22Rv1 (cell line): Measurements from ENCODE around the gene DNAH1.

Experiments used
- ZFX ChIP-seq: fragments of 450-650 bp; IDR thresholded peaks from 2 replicates; pipeline ENCODE4 v1.6.1; 2017; ENCODE audit warnings: antibody characterized with exemption, borderline replicate concordance
- TF ChIP-seq, protein P1 (sequence below): fragments of 450-650 bp; IDR thresholded peaks from 2 replicates; pipeline ENCODE4 v1.5.1; 2017; ENCODE audit warnings: mild to moderate bottlenecking

DNA sequence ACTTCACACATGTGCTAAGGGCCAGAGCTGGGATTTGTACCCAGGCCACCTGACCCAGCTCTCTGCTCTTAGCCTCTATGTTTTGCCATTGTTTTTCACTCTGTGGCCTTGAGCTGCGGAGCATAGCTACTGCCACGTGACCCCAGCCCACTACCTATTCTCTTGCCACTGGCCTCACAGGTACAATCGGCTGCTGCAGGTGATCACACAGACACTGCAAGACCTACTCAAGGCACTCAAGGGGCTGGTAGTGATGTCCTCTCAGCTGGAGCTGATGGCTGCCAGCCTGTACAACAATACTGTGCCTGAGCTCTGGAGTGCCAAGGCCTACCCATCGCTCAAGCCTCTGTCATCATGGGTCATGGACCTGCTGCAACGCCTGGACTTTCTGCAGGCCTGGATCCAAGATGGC lies 82.6 kb downstream of the DNAH1 start:
- TF ChIP-seq, protein P1, sequence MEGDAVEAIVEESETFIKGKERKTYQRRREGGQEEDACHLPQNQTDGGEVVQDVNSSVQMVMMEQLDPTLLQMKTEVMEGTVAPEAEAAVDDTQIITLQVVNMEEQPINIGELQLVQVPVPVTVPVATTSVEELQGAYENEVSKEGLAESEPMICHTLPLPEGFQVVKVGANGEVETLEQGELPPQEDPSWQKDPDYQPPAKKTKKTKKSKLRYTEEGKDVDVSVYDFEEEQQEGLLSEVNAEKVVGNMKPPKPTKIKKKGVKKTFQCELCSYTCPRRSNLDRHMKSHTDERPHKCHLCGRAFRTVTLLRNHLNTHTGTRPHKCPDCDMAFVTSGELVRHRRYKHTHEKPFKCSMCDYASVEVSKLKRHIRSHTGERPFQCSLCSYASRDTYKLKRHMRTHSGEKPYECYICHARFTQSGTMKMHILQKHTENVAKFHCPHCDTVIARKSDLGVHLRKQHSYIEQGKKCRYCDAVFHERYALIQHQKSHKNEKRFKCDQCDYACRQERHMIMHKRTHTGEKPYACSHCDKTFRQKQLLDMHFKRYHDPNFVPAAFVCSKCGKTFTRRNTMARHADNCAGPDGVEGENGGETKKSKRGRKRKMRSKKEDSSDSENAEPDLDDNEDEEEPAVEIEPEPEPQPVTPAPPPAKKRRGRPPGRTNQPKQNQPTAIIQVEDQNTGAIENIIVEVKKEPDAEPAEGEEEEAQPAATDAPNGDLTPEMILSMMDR = no peak
- no peak for TF ChIP-seq ZFX
